Measurements from ENCODE around the gene XDH. TPM values are rescaled to one million over a fixed set of nuclear protein-coding genes. Genes with fewer than 3 reads are reported as not detected.

The XDH gene
- total and polyA plus RNA-seq, 8 donors = 0.05 to 2.1 (median 0.25) TPM

DNA sequence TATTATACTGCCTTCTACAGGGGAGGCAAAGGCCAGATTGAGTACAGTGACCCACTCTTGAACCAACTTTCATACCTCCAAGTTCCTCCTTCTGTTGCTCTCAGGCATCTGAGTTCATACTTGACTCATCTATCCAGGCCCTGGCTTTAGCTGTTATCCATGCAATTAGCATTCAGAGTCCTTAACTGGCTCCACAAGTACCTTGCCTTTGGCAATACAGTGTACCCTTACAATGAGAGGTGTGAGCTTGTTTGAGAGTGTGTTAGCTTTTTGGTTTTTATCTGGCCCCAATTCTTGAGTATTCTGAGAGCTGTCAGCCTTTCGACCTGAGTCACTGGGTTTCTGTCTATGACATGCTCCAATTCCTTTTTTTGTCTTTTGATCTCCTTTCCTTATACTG lies 120.3 kb downstream of the XDH start:
- H3K36me3 ChIP-seq = no peaks in the 10 kb centered on the region
- no peak for DNase-seq
- H3K9me3 ChIP-seq = no peaks in the 10 kb centered on the region
- peaks cover 0 to 8% of the 10 kb centered on the region in 2 donors for H3K4me1 ChIP-seq
- TF ChIP-seq, protein P1, sequence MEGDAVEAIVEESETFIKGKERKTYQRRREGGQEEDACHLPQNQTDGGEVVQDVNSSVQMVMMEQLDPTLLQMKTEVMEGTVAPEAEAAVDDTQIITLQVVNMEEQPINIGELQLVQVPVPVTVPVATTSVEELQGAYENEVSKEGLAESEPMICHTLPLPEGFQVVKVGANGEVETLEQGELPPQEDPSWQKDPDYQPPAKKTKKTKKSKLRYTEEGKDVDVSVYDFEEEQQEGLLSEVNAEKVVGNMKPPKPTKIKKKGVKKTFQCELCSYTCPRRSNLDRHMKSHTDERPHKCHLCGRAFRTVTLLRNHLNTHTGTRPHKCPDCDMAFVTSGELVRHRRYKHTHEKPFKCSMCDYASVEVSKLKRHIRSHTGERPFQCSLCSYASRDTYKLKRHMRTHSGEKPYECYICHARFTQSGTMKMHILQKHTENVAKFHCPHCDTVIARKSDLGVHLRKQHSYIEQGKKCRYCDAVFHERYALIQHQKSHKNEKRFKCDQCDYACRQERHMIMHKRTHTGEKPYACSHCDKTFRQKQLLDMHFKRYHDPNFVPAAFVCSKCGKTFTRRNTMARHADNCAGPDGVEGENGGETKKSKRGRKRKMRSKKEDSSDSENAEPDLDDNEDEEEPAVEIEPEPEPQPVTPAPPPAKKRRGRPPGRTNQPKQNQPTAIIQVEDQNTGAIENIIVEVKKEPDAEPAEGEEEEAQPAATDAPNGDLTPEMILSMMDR (IDR thresholded peaks at IDR 0.05) = no peak
- no peaks in the 10 kb centered on the region for H3K27me3 ChIP-seq
- no peak overlapping the region for H3K4me3 ChIP-seq
- no peak overlapping the region for H3K27ac ChIP-seq
- peak; percentile 83 for ATAC-seq
- intact Hi-C loops (cut with DNase I) = no loop called here

DNA sequence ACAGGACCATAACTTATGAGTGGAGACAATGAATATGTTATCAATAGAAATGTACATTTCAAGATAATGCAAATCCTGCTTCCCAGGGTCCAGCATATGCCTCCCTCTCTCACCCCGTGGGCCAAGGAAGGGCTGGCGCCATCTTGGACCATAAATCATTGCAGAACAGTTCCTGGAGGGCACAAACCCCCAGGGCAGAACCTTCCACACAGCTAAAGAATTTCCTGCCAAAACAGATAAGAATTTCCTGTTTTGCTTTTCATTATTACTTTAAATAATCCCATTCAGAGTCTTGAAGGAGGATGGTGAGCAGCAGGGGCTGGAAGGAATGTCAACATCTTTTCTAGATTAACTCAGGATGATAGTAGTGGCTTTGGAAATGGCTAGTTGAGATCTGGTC lies 126.9 kb downstream of the XDH start:
- DNase-seq (no peak), ATAC-seq (no peak)
- H3K27ac ChIP-seq = no peak overlapping the region
- TF ChIP-seq, protein P1 (IDR thresholded peaks at IDR 0.05) = no peak
- H3K4me3 ChIP-seq = no peak overlapping the region
- no peaks in the 10 kb centered on the region for H3K27me3 ChIP-seq
- intact Hi-C loops (cut with DNase I) = no loop called here
- no peaks in the 10 kb centered on the region for H3K36me3 ChIP-seq
- no peaks in the 10 kb centered on the region for H3K9me3 ChIP-seq
- H3K4me1 ChIP-seq = no peaks in the 10 kb centered on the region

DNA sequence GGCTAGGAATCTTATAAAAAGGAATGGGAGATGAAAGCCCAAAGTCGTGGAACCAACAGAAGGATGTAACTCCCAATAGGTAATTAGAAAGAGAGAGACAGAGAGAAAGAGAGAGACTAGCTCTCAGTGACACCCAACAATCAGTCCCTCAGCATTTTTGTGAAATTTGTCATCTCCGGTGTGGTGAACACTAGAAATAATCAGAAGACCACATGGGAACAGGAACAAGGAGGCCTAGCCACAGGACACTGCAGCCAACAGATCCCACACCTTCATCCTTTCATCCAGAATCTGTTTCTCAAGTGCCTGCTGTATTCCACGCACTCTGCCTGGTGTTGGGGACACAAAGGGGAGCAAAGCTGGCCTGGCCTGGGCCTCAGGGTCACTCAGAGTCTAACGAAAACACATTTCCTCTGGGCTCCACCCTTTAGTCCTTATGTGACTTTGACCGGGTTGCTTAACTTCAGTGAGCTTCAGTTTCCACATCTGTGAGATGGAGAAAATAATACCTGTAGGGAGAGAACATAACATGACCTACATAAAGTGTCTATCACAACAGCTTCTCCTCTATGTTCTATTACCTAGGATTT lies 127.5 kb downstream of the XDH start:
- TF ChIP-seq, protein P1 (IDR thresholded peaks at IDR 0.05) = no peak
- Histone ChIP-seq H3K36me3 (no peaks in the 10 kb centered on the region), H3K9me3 (no peaks in the 10 kb centered on the region), H3K27me3 (no peaks in the 10 kb centered on the region), H3K4me3 (no peak overlapping the region), H3K4me1 (no peaks in the 10 kb centered on the region), H3K27ac (no peak overlapping the region)
- no peak for ATAC-seq
- no peak for DNase-seq
- intact Hi-C loops (cut with DNase I) = no loop called here

DNA sequence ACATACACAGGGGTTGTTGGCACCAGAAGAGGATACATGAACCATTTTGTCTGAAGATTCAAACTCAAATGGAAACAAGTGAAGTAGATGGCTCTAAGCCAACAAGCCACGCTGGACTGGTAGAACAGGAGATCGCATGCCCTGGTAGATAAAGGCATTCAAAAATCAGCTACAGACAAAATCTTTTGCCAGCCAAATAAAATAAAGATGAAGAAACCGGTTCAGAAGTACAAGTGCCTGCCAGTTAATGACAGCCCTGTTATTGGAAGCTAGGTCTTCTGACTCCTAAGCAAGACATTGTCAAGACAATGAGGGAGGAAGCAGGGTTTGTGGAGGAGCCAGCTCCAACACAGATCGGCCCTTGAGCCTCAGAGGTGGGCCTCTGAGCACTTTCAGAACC lies 128.3 kb downstream of the XDH start:
- TF ChIP-seq, protein P1 (IDR thresholded peaks at IDR 0.05) = no peak
- ATAC-seq = no peak
- Histone ChIP-seq H3K27ac (no peak overlapping the region), H3K27me3 (no peaks in the 10 kb centered on the region), H3K4me3 (no peak overlapping the region), H3K4me1 (no peaks in the 10 kb centered on the region), H3K9me3 (no peaks in the 10 kb centered on the region), H3K36me3 (no peaks in the 10 kb centered on the region)
- no peak for DNase-seq
- intact Hi-C loops (cut with DNase I) = no loop called here

Other genes starting within 250 kb of the XDH start
- gene CAPN14, start 197.2 kb downstream of the XDH start, total RNA-seq = under 1 TPM; 0.23 to 0.26 TPM
- gene CAPN14, start 197.2 kb downstream of the XDH start, polyA plus RNA-seq (ENCODE audit: insufficient read length in 6 of 6) = under 1 TPM; 0.20 to 0.38 (median 0.27) TPM
- gene EHD3, start 180.6 kb downstream of the XDH start, total RNA-seq = 1 to 10 TPM; 6.8 to 9.1 TPM
- gene EHD3, start 180.6 kb downstream of the XDH start, polyA plus RNA-seq (ENCODE audit: insufficient read length in 6 of 6) = 10 to 100 TPM in 3 of 6 donors, 1 to 10 TPM in 3; 7.1 to 12.1 (median 9.5) TPM
- under 1 TPM; 0.09 to 0.99 TPM for gene SRD5A2, start 166.2 kb upstream of the XDH start, total RNA-seq
- gene SRD5A2, start 166.2 kb upstream of the XDH start, polyA plus RNA-seq (ENCODE audit: insufficient read length in 6 of 6) = under 1 TPM; 0.04 to 0.78 (median 0.46) TPM

Data from left lung (tissue), 10 donors.